Activated CD8-positive, alpha-beta T cell treated with anti-CD3 and anti-CD28 coated beads for 36 hours (primary cell): ENCODE measurements around the gene USP21. TPM values are rescaled to one million over a fixed set of nuclear protein-coding genes. Genes with fewer than 3 reads are reported as not detected.

Experiments used
- ATAC-seq: fragments of 200-7000 bp; cut with Tn5 transposase; one replicate; pipeline ENCODE4 v1.10.0; 2021; ENCODE audit warnings: mild to moderate bottlenecking, moderate library complexity
- CTCF ChIA-PET: fragments of 350-600 bp; sonication (Branson Sonifier 250); formaldehyde crosslinking; loops from one replicate; lab custom pipeline; 2021; ENCODE audit warnings: antibody characterized with exemption; lab: Charles Lee
- POLR2A ChIA-PET: fragments of 350-600 bp; sonication (Branson Sonifier 250); formaldehyde crosslinking; loops from one replicate; lab custom pipeline; 2021; ENCODE audit warnings: antibody characterized with exemption; lab: Charles Lee
- DNase-seq: peaks from one replicate; pipeline ENCODE4 v3.0.0-alpha.2; 2020
- H3K27ac Mint-ChIP-seq: one replicate; pipeline ENCODE4 v1.8.0; 2021; ENCODE audit warnings: mild to moderate bottlenecking, mixed read lengths
- H3K27me3 Mint-ChIP-seq: one replicate; pipeline ENCODE4 v1.8.0; 2021; ENCODE audit warnings: mixed read lengths
- H3K36me3 Mint-ChIP-seq: one replicate; pipeline ENCODE4 v1.8.0; 2021; ENCODE audit warnings: low read depth, mixed read lengths
- H3K4me1 Mint-ChIP-seq: one replicate; pipeline ENCODE4 v1.8.0; 2021; ENCODE audit warnings: low read depth, mixed read lengths
- H3K4me3 Mint-ChIP-seq: one replicate; pipeline ENCODE4 v1.8.0; 2021; ENCODE audit warnings: mild to moderate bottlenecking, moderate library complexity, mixed read lengths
- H3K9me3 Mint-ChIP-seq: one replicate; pipeline ENCODE4 v1.8.0; 2021; ENCODE audit warnings: mixed read lengths
- CTCF ChIP-seq: fragments of 200-600 bp; IDR thresholded peaks from one replicate; pipeline ENCODE4 v1.8.0; 2022; ENCODE audit warnings: antibody characterized with exemption, mild to moderate bottlenecking
- intact Hi-C: fragments of 100-400 bp; cut with micrococcal nuclease; formaldehyde crosslinking; loops from one replicate; pipeline ENCODE4 v1.10.0; 2022
- total RNA-seq, 2 experiments: library from RNA; stranded (reverse); gene quantifications; one replicate each; pipeline ENCODE4 v1.2.3, GENCODE V29; 2021

USP21 gene
- total RNA-seq, 2 experiments from 2014 or later, result 24.4 to 26.7 TPM

GRCh38 chr1:161209790-161210409 lies 50.6 kb downstream of the USP21 start:
- peak; percentile 99 for ATAC-seq
- Mint-ChIP-seq H3K9me3 (no peaks in the 10 kb centered on the region), H3K27me3 (no peaks in the 10 kb centered on the region), H3K4me3 (no peak overlapping the region), H3K36me3 (peaks cover 66% of the 10 kb centered on the region), H3K27ac (peak overlapping the region; percentile 70), H3K4me1 (peaks cover 32% of the 10 kb centered on the region)
- POLR2A ChIA-PET, result interaction anchor here (0.6 to 2.2 kb wide), 5 partner anchors 9 to 27 kb away, joined by 3 to 7 read pairs (median 3); partner anchors contain the start of genes APOA2 and TOMM40L
- TF ChIP-seq CTCF, result peak; percentile 72
- DNase-seq, result peak; percentile 87
- CTCF ChIA-PET, result interaction anchor here (0.6 to 18.7 kb wide), 10 partner anchors 7 to 174 kb away, joined by 3 to 306 read pairs (median 5); partner anchors contain the start of genes APOA2, NDUFS2, PPOX and TOMM40L
- intact Hi-C loops, result no loop called here

- POLR2A ChIA-PET, result no interaction called here
- Mint-ChIP-seq H3K4me1 (peaks cover 45% of the 10 kb centered on the region), H3K4me3 (no peak overlapping the region), H3K36me3 (peaks cover 45% of the 10 kb centered on the region), H3K27ac (no peak overlapping the region), H3K9me3 (no peaks in the 10 kb centered on the region), H3K27me3 (no peaks in the 10 kb centered on the region)
- no peak for DNase-seq
- no peak for TF ChIP-seq CTCF
- CTCF ChIA-PET, result interaction anchor here (6.6 to 18.7 kb wide), 2 partner anchors 9 to 23 kb away, joined by 36 to 306 read pairs; partner anchors contain the start of genes APOA2 and TOMM40L
- intact Hi-C loops, result no loop called here
- ATAC-seq, result no peak
These were observed 55.1 kb downstream of the USP21 start for GRCh38 chr1:161214369-161214768.

DNA sequence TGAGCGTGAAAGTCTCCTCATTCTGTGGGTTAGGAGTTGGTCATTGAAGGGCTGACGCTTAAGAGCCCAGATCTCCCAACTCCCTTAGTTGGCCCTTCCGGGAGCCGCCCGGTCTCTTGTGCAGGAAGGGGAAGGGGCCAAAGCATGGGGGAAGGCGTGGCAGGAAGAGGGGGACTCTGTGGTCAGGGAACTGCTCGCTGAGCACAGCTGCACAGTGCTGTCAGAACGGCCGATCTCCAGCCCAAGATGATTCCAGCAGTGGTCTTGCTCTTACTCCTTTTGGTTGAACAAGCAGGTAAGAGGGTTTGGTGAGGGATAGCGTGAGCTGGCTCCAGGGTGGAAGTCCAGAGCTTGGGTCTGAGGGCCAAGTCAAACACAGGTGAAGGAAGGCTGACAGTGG lies 55.8 kb downstream of the USP21 start, which contains the start of gene FCER1G:
Gene FCER1G, plus strand, starts transcription at position 220 of the 400 bp plus-strand sequence. Its CDS starts 27 bp downstream, at position 247.
- Mint-ChIP-seq H3K27me3 (no peaks in the 10 kb centered on the region), H3K9me3 (no peaks in the 10 kb centered on the region), H3K4me1 (peaks cover 45% of the 10 kb centered on the region), H3K4me3 (no peak within 1 kb of the TSS), H3K36me3 (peaks cover 38% of the 10 kb centered on the region), H3K27ac (peak within 1 kb of the TSS; percentile 61)
- ATAC-seq (no peak), DNase-seq (no peak)
- ChIA-PET POLR2A (interaction anchor here (1.7 to 2.2 kb wide), 2 partner anchors 10 to 13 kb away, joined by 4 to 18 read pairs; partner anchors contain the start of genes NDUFS2 and TOMM40L), CTCF (interaction anchor here (1.2 to 18.7 kb wide), 6 partner anchors 8 to 76 kb away, joined by 3 to 306 read pairs (median 31); partner anchors contain the start of genes ADAMTS4, APOA2, NDUFS2 and PPOX)
- intact Hi-C loops, result no loop called here
- TF ChIP-seq CTCF, result no peak

Other genes starting within 250 kb of the USP21 start
- gene ITLN2, start 204.7 kb upstream of the USP21 start, total RNA-seq, result not detected
- 10 to 100 TPM; 19.0 to 20.9 TPM for gene F11R, start 138.3 kb upstream of the USP21 start, total RNA-seq
- gene TSTD1, start 120.5 kb upstream of the USP21 start, total RNA-seq, result 10 to 100 TPM; 70.8 to 78.7 TPM
- gene USF1, start 113.5 kb upstream of the USP21 start, total RNA-seq, result 10 to 100 TPM; 50.0 to 52.1 TPM
- 100 to 1,000 TPM; 174 to 175 TPM for gene ARHGAP30, start 89.6 kb upstream of the USP21 start, total RNA-seq
- not detected for gene NECTIN4, start 69.9 kb upstream of the USP21 start, total RNA-seq
- under 1 TPM in 1 of 2 experiments, not detected in 1; 0.43 TPM for gene KLHDC9, start 61.1 kb upstream of the USP21 start, total RNA-seq
- gene PFDN2, start 41.5 kb upstream of the USP21 start, total RNA-seq, result 100 to 1,000 TPM; 137 to 144 TPM
- 10 to 100 TPM; 38.5 to 40.0 TPM for gene NIT1, start 41.4 kb upstream of the USP21 start, total RNA-seq
- 10 to 100 TPM; 30.4 to 37.0 TPM for gene DEDD, start 26.8 kb upstream of the USP21 start, total RNA-seq
- 10 to 100 TPM; 81.2 to 84.1 TPM for gene UFC1, start 5.5 kb upstream of the USP21 start, total RNA-seq
- gene PPOX, start 6.9 kb downstream of the USP21 start, total RNA-seq, result 10 to 100 TPM; 24.4 to 24.9 TPM
- gene B4GALT3, start 18.0 kb downstream of the USP21 start, total RNA-seq, result 10 to 100 TPM; 39.9 to 40.8 TPM
- gene ADAMTS4, start 39.6 kb downstream of the USP21 start, total RNA-seq, result 1 to 10 TPM; 1.1 to 1.8 TPM
- gene NDUFS2, start 42.9 kb downstream of the USP21 start, total RNA-seq, result 10 to 100 TPM; 85.9 to 97.1 TPM
- gene FCER1G, start 55.8 kb downstream of the USP21 start, total RNA-seq, result under 1 TPM; 0.60 to 0.81 TPM
- gene APOA2, start 64.1 kb downstream of the USP21 start, total RNA-seq, result not detected
- gene TOMM40L, start 66.6 kb downstream of the USP21 start, total RNA-seq, result 10 to 100 TPM; 11.6 to 12.1 TPM
- gene NR1I3, start 78.7 kb downstream of the USP21 start, total RNA-seq, result not detected
- under 1 TPM in 1 of 2 experiments, not detected in 1; 0.18 TPM for gene PCP4L1, start 99.2 kb downstream of the USP21 start, total RNA-seq
- 1 to 10 TPM; 2.8 to 3.3 TPM for gene MPZ, start 150.5 kb downstream of the USP21 start, total RNA-seq
- gene SDHC, start 154.9 kb downstream of the USP21 start, total RNA-seq, result 100 to 1,000 TPM; 160 to 175 TPM
- gene CFAP126, start 208.4 kb downstream of the USP21 start, total RNA-seq, result not detected